ENCODE results near the gene KRTAP10-11.

DNA sequence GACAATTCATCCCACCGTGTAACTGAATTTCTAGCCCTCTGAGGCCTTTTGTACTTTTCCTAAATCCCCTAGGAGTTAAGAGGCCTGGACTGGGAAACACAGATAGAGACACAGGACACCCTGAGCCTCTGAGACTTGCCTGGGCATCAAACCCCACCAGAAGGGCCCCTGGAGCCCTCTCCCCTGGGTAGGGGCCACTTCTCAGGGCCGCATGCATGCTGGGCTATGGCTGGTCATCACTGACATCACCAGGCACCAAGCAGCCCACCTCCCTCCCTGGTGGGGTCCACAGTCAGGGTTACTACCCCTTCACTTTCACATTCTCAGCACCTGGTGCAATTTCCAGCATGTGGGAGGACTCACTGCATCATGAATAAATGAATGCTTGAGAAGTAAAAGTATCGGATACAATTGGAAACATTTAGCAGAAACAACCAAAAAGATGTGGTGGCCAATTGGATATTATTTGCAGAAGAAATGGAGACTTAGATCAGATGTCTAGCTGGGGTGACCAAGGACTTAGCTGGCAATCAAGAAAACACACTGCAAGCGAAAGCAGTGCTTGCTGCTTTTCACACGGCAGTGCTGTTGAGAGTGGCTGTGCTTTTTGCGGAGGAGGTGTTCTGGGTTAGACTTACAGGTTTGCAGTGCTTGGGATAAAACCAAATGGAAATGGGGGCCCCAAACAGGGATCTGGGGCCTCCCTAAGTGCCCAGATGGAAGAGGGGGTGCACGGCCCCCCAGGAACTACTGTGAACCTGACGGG, 46.8 kb upstream of the KRTAP10-11 start:
- TF ChIP-seq, protein P1, sequence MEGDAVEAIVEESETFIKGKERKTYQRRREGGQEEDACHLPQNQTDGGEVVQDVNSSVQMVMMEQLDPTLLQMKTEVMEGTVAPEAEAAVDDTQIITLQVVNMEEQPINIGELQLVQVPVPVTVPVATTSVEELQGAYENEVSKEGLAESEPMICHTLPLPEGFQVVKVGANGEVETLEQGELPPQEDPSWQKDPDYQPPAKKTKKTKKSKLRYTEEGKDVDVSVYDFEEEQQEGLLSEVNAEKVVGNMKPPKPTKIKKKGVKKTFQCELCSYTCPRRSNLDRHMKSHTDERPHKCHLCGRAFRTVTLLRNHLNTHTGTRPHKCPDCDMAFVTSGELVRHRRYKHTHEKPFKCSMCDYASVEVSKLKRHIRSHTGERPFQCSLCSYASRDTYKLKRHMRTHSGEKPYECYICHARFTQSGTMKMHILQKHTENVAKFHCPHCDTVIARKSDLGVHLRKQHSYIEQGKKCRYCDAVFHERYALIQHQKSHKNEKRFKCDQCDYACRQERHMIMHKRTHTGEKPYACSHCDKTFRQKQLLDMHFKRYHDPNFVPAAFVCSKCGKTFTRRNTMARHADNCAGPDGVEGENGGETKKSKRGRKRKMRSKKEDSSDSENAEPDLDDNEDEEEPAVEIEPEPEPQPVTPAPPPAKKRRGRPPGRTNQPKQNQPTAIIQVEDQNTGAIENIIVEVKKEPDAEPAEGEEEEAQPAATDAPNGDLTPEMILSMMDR (IDR thresholded peaks at IDR 0.05; ENCODE audit: low read length), result no peak
- no peak for TF ChIP-seq EZH2 (IDR thresholded peaks at IDR 0.05; ENCODE audit: borderline replicate concordance, low read length)

All from OCI-LY1 (cell line).